H9 (cell line): ENCODE measurements around the gene VEZF1. TPM values are rescaled to one million over a fixed set of nuclear protein-coding genes. Genes with fewer than 3 reads are reported as not detected.

ENCODE experiments used
- DNase-seq: peaks from one replicate; pipeline ENCODE4 v3.0.0-alpha.2; 2017
- H2AFZ ChIP-seq: one replicate; pipeline ENCODE4 v1.6.1; 2013; ENCODE audit warnings: mild to moderate bottlenecking, low read length, control low read depth, moderate library complexity
- H2AK5ac ChIP-seq: 2 replicates; pipeline ENCODE4 v1.6.1; 2013; ENCODE audit warnings: low read length, control low read depth, mixed read lengths; ENCODE audit not compliant: insufficient read length
- H2BK120ac ChIP-seq: one replicate; pipeline ENCODE4 v1.6.1; 2013; ENCODE audit warnings: low read depth, mild to moderate bottlenecking, low read length, control low read depth, inconsistent platforms; ENCODE audit not compliant: poor library complexity, severe bottlenecking
- H2BK12ac ChIP-seq: 2 replicates; pipeline ENCODE4 v1.6.1; 2013; ENCODE audit warnings: low read length, control low read depth, mixed read lengths, low read depth; ENCODE audit not compliant: insufficient read length
- H2BK15ac ChIP-seq: 2 replicates; pipeline ENCODE4 v1.6.1; 2013; ENCODE audit warnings: low read depth, low read length, control low read depth
- H2BK20ac ChIP-seq: one replicate; pipeline ENCODE4 v1.6.1; 2013; ENCODE audit warnings: low read depth, mild to moderate bottlenecking, low read length, control low read depth, inconsistent platforms; ENCODE audit not compliant: poor library complexity, severe bottlenecking
- H2BK5ac ChIP-seq: 2 replicates; pipeline ENCODE4 v1.6.1; 2013; ENCODE audit warnings: low read length, control low read depth, mixed read lengths; ENCODE audit not compliant: insufficient read length
- H3K14ac ChIP-seq: 2 replicates; pipeline ENCODE4 v1.6.1; 2013; ENCODE audit warnings: low read length, control low read depth; ENCODE audit not compliant: insufficient read depth
- H3K18ac ChIP-seq: 2 replicates; pipeline ENCODE4 v1.6.1; 2013; ENCODE audit warnings: low read depth, mild to moderate bottlenecking, mixed read lengths, low read length, control low read depth; ENCODE audit not compliant: insufficient read length
- H3K23ac ChIP-seq: 2 replicates; pipeline ENCODE4 v1.6.1; 2013; ENCODE audit warnings: low read length, control low read depth, mixed read lengths, low read depth; ENCODE audit not compliant: insufficient read length
- H3K23me2 ChIP-seq: 2 replicates; pipeline ENCODE4 v1.6.1; 2013; ENCODE audit warnings: low read depth, mild to moderate bottlenecking, mixed read lengths, low read length, control low read depth; ENCODE audit not compliant: insufficient read length, poor library complexity, severe bottlenecking
- H3K27ac ChIP-seq: 2 replicates; pipeline ENCODE4 v1.5.1; 2013; ENCODE audit warnings: low read length, control low read depth, mixed read lengths, low read depth; ENCODE audit not compliant: insufficient read length
- H3K27me3 ChIP-seq: 2 replicates; pipeline ENCODE4 v1.6.1; 2013; ENCODE audit warnings: low read length, control low read depth, inconsistent platforms; ENCODE audit not compliant: insufficient read depth
- H3K4ac ChIP-seq: 2 replicates; pipeline ENCODE4 v1.6.1; 2013; ENCODE audit warnings: low read depth, mild to moderate bottlenecking, control low read depth, inconsistent platforms, low read length, moderate library complexity
- H3K4me1 ChIP-seq: 2 replicates; pipeline ENCODE4 v1.6.1; 2013; ENCODE audit warnings: low read length, control low read depth, inconsistent platforms; ENCODE audit not compliant: insufficient read depth
- H3K4me2 ChIP-seq: 2 replicates; pipeline ENCODE4 v1.6.1; 2013; ENCODE audit warnings: low read length, control low read depth, mixed read lengths; ENCODE audit not compliant: insufficient read length, insufficient read depth
- H3K56ac ChIP-seq: 2 replicates; pipeline ENCODE4 v1.6.1; 2013; ENCODE audit warnings: low read depth, mild to moderate bottlenecking, mixed read lengths, low read length, control low read depth; ENCODE audit not compliant: insufficient read length
- H3K79me1 ChIP-seq: 2 replicates; pipeline ENCODE4 v1.6.1; 2013; ENCODE audit warnings: low read depth, mild to moderate bottlenecking, moderate library complexity, low read length, control low read depth, inconsistent platforms; ENCODE audit not compliant: insufficient read depth, poor library complexity, severe bottlenecking
- H3K79me2 ChIP-seq: 2 replicates; pipeline ENCODE4 v1.6.1; 2013; ENCODE audit warnings: low read length, control low read depth, inconsistent platforms; ENCODE audit not compliant: insufficient read depth
- H3K9ac ChIP-seq: 2 replicates; pipeline ENCODE4 v1.6.1; 2013; ENCODE audit warnings: low read length, control low read depth, mixed read lengths; ENCODE audit not compliant: insufficient read length; ENCODE audit errors: extremely low read depth
- H3K9me3 ChIP-seq: one replicate; pipeline ENCODE4 v1.6.1; 2013; ENCODE audit warnings: low read depth, low read length, inconsistent platforms; ENCODE audit not compliant: control insufficient read depth
- H3T11ph ChIP-seq: one replicate; pipeline ENCODE4 v1.6.1; 2013; ENCODE audit warnings: mild to moderate bottlenecking, low read length, control low read depth, inconsistent platforms
- H4K20me1 ChIP-seq: one replicate; pipeline ENCODE4 v1.6.1; 2013; ENCODE audit not compliant: control insufficient read depth, insufficient read length, insufficient read depth
- H4K5ac ChIP-seq: 2 replicates; pipeline ENCODE4 v1.6.1; 2013; ENCODE audit warnings: low read depth, mild to moderate bottlenecking, mixed read lengths, low read length, control low read depth; ENCODE audit not compliant: insufficient read length
- H4K8ac ChIP-seq: replicated peaks from 2 replicates; pipeline ENCODE4 v1.6.1; 2013; ENCODE audit warnings: low read length, control low read depth, mixed read lengths, low read depth; ENCODE audit not compliant: insufficient read length
- H4K91ac ChIP-seq: 2 replicates; pipeline ENCODE4 v1.6.1; 2013; ENCODE audit warnings: low read depth, mild to moderate bottlenecking, moderate library complexity, mixed read lengths, low read length, control low read depth; ENCODE audit not compliant: insufficient read length
- H3K27ac Mint-ChIP-seq, 3 experiments: 2 replicates in 2 of 3; 3 replicates in 1 of 3; pipeline ENCODE4 v1.8.0; 2020 to 2021; ENCODE audit warnings: mixed read lengths in 3 of 3, mild to moderate bottlenecking in 1 of 3, moderate library complexity in 1 of 3
- H3K27me3 Mint-ChIP-seq: 2 replicates; pipeline ENCODE4 v1.8.0; 2021; ENCODE audit warnings: low read depth, mild to moderate bottlenecking, moderate library complexity, mixed read lengths
- H3K36me3 Mint-ChIP-seq, 3 experiments: 2 replicates in 2 of 3; 3 replicates in 1 of 3; pipeline ENCODE4 v1.8.0; 2020 to 2021; ENCODE audit warnings: low read depth in 3 of 3, mixed read lengths in 3 of 3; ENCODE audit not compliant: insufficient read depth in 1 of 3
- H3K4me1 Mint-ChIP-seq, 2 experiments: 2 replicates each; pipeline ENCODE4 v1.8.0; 2020; ENCODE audit warnings: mixed read lengths in 2 of 2
- H3K4me3 Mint-ChIP-seq, 2 experiments: 2 replicates in 1 of 2; 3 replicates in 1 of 2; pipeline ENCODE4 v1.8.0; 2020 to 2021; ENCODE audit warnings: mild to moderate bottlenecking in 2 of 2, mixed read lengths in 2 of 2, moderate library complexity in 1 of 2
- H3K9me3 Mint-ChIP-seq, 2 experiments: 2 replicates in 1 of 2; 3 replicates in 1 of 2; pipeline ENCODE4 v1.8.0; 2020; ENCODE audit warnings: mild to moderate bottlenecking in 2 of 2, mixed read lengths in 2 of 2, moderate library complexity in 1 of 2
- WGBS: extraction: QIAGEN DNeasy Blood & Tissue Kit; methylation state at CpG from one replicate; pipeline ENCODE4 v1.1.7; 2013; ENCODE audit warnings: missing lambda C conversion rate, low lambda C conversion rate, mixed read lengths; ENCODE audit not compliant: insufficient read length; ENCODE audit errors: extremely low coverage; 5-methylcytosine and 5-hydroxymethylcytosine counted together
- total RNA-seq: library from RNA; stranded (reverse); gene quantifications from 2 replicates; pipeline ENCODE4 v1.2.1, GENCODE V29; 2021
- TF ChIP-seq, protein P1 (sequence below): fragments of 200-600 bp; sonication (generic); conservative IDR thresholded peaks from 3 replicates; pipeline ENCODE4 v1.8.0; 2021; ENCODE audit warnings: antibody characterized with exemption, mild to moderate bottlenecking

VEZF1 gene
- total RNA-seq, 1 experiment from 2014 or later: 58.1 TPM

- Mint-ChIP-seq H3K27me3 (no peaks in the 10 kb centered on the region; the same call in 1 of the 2 replicates), H3K4me1 (peaks cover 7 to 12% of the 10 kb centered on the region in 2 experiments), H3K36me3 (peaks cover 20 to 39% (median 33%) of the 10 kb centered on the region in 3 experiments; a peak in 6 of 7 replicates), H3K27ac (peak overlapping the region in 1 of 3 experiments; percentile 3; a peak in 1 of 7 replicates), H3K4me3 (no peak overlapping the region), H3K9me3 (no peaks in the 10 kb centered on the region)
- no peak overlapping the region for H2BK5ac ChIP-seq
- H3K4ac ChIP-seq: no peak overlapping the region
- WGBS: no CpG with 5 or more reads among the region's 10 CpGs
- H3K23ac ChIP-seq: no peak overlapping the region
- H3K9ac ChIP-seq: no peak overlapping the region
- TF ChIP-seq, protein P1, sequence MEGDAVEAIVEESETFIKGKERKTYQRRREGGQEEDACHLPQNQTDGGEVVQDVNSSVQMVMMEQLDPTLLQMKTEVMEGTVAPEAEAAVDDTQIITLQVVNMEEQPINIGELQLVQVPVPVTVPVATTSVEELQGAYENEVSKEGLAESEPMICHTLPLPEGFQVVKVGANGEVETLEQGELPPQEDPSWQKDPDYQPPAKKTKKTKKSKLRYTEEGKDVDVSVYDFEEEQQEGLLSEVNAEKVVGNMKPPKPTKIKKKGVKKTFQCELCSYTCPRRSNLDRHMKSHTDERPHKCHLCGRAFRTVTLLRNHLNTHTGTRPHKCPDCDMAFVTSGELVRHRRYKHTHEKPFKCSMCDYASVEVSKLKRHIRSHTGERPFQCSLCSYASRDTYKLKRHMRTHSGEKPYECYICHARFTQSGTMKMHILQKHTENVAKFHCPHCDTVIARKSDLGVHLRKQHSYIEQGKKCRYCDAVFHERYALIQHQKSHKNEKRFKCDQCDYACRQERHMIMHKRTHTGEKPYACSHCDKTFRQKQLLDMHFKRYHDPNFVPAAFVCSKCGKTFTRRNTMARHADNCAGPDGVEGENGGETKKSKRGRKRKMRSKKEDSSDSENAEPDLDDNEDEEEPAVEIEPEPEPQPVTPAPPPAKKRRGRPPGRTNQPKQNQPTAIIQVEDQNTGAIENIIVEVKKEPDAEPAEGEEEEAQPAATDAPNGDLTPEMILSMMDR: no peak
- no peak overlapping the region for H2AFZ ChIP-seq
- H2BK15ac ChIP-seq: no peak overlapping the region
- H2BK12ac ChIP-seq: no peak overlapping the region
- H3K23me2 ChIP-seq: no peaks in the 10 kb centered on the region
- DNase-seq: no peak
- H2AK5ac ChIP-seq: no peak overlapping the region
- no peak overlapping the region for H2BK20ac ChIP-seq
- no peak overlapping the region for H3K14ac ChIP-seq
- H3K79me2 ChIP-seq: no peaks in the 10 kb centered on the region
- H3K79me1 ChIP-seq: no peaks in the 10 kb centered on the region
- no peaks in the 10 kb centered on the region for H4K20me1 ChIP-seq
- H3K56ac ChIP-seq: no peak overlapping the region
- H4K8ac ChIP-seq: no peak overlapping the region
- no peak overlapping the region for H3K27ac ChIP-seq
- H3K4me2 ChIP-seq: no peak overlapping the region
- no peak overlapping the region for H4K5ac ChIP-seq
- peaks cover 2% of the 10 kb centered on the region; the same call in 1 of the 2 replicates for H3K4me1 ChIP-seq
- H3K27me3 ChIP-seq: no peaks in the 10 kb centered on the region
- no peak overlapping the region for H3T11ph ChIP-seq
- no peak overlapping the region for H2BK120ac ChIP-seq
- H3K9me3 ChIP-seq: no peaks in the 10 kb centered on the region
- no peak overlapping the region for H4K91ac ChIP-seq
- H3K18ac ChIP-seq: no peak overlapping the region
These were observed 16.5 kb downstream of the VEZF1 start for GRCh38 chr17:57971572-57971971.
